ENCODE results near the gene CLEC20A. TPM values are rescaled to one million over a fixed set of nuclear protein-coding genes. Genes with fewer than 3 reads are reported as not detected.

The CLEC20A gene
- total RNA-seq, 2 donors from 2014 or later = 3.0 TPM; not detected in 1

DNA sequence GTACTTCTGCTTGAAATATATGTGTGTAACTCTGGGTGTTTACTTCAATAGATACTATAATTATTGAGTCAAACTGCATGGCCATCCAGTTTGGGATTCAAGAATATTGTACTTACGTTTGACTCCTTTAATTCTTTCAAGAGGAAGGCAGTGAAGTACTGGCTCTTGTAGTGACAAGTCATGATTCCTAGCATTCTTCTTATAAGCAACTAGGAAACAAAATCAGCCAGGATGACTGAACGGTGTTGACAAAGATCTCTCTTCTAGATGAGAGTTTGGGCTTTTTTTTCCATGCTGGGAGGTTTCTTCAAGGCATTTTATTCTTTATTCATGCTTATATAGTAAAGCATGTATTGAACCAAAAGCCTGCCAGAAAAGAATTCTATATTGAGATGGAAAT lies 58.3 kb downstream of the CLEC20A start:
- no peaks in the 10 kb centered on the region for H3K9me3 ChIP-seq
- no peaks in the 10 kb centered on the region for H3K4me1 ChIP-seq (ENCODE audit: control insufficient read depth in 1 of 2, low read depth in 2 of 2)
- DNase-seq (ENCODE audit: low spot score) (no peak), ATAC-seq (ENCODE audit: insufficient number of reproducible peaks, low FRiP score, low read depth) (no peak)
- peaks cover 8% of the 10 kb centered on the region for H3K36me3 ChIP-seq
- no peak overlapping the region for H3K27ac ChIP-seq
- H3K27me3 ChIP-seq (replicated peaks; ENCODE audit: insufficient read depth) = no peaks in the 10 kb centered on the region
- no peak overlapping the region for H3K4me3 ChIP-seq
- TF ChIP-seq, protein P1, sequence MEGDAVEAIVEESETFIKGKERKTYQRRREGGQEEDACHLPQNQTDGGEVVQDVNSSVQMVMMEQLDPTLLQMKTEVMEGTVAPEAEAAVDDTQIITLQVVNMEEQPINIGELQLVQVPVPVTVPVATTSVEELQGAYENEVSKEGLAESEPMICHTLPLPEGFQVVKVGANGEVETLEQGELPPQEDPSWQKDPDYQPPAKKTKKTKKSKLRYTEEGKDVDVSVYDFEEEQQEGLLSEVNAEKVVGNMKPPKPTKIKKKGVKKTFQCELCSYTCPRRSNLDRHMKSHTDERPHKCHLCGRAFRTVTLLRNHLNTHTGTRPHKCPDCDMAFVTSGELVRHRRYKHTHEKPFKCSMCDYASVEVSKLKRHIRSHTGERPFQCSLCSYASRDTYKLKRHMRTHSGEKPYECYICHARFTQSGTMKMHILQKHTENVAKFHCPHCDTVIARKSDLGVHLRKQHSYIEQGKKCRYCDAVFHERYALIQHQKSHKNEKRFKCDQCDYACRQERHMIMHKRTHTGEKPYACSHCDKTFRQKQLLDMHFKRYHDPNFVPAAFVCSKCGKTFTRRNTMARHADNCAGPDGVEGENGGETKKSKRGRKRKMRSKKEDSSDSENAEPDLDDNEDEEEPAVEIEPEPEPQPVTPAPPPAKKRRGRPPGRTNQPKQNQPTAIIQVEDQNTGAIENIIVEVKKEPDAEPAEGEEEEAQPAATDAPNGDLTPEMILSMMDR (IDR thresholded peaks at IDR 0.05) = no peak

DNA sequence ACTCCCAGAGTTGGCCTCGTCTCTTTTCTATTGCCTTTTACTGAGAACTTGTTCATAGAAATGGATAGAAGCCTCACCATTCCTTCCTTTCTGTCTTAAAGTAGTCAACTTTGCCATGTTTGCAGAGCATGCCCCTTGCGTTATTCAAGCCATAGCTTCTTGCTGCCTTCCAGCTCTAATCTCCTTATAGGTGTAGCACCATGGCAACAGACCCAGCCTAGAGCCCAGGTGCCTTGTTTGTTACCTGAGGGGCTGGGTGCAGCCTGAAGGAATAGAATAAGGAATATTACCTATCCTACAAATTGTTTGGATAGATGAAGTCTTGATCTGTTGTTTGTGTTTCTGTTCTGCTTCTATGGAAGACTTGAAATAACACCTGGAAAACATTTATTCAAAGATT lies 59.9 kb downstream of the CLEC20A start:
- no peaks in the 10 kb centered on the region for H3K9me3 ChIP-seq
- DNase-seq (ENCODE audit: low spot score) (no peak), ATAC-seq (ENCODE audit: insufficient number of reproducible peaks, low FRiP score, low read depth) (no peak)
- TF ChIP-seq, protein P1 (IDR thresholded peaks at IDR 0.05) = no peak
- H3K4me1 ChIP-seq (ENCODE audit: control insufficient read depth in 1 of 2, low read depth in 2 of 2) = no peaks in the 10 kb centered on the region
- H3K36me3 ChIP-seq = no peaks in the 10 kb centered on the region
- H3K4me3 ChIP-seq = no peak overlapping the region
- no peaks in the 10 kb centered on the region for H3K27me3 ChIP-seq (replicated peaks; ENCODE audit: insufficient read depth)
- H3K27ac ChIP-seq = no peak overlapping the region

DNA sequence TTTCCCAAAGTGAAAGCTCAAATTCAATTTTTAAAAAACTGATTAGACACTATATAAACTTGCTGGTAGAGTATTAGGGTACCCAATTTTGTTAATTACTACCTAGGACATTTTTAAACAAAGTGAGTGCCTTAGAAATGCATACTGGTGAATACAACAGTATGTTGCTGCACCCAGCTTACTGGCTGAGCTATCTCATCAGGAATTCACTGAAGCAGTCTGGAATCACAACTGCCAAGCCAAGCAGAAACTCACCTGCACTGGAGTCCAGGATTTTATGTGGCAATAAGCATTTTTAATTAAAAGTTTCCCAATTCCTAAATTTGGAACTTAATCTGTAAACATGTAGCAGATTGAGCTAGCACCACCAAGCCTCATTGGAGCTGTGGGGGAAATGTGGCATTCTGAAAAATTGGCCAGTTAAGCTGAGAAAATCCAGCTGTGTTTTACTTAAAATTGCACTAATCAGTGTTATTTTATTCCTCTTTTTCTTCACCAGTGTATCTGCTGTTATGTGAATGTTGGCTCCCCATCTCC lies 61.8 kb downstream of the CLEC20A start:
- Histone ChIP-seq H3K27me3 (replicated peaks; ENCODE audit: insufficient read depth) (no peaks in the 10 kb centered on the region), H3K4me3 (no peak overlapping the region), H3K4me1 (ENCODE audit: control insufficient read depth in 1 of 2, low read depth in 2 of 2) (no peaks in the 10 kb centered on the region), H3K9me3 (no peaks in the 10 kb centered on the region), H3K27ac (no peak overlapping the region), H3K36me3 (no peaks in the 10 kb centered on the region)
- TF ChIP-seq, protein P1 (IDR thresholded peaks at IDR 0.05) = no peak
- no peak for ATAC-seq (ENCODE audit: insufficient number of reproducible peaks, low FRiP score, low read depth)
- no peak for DNase-seq (ENCODE audit: low spot score)

DNA sequence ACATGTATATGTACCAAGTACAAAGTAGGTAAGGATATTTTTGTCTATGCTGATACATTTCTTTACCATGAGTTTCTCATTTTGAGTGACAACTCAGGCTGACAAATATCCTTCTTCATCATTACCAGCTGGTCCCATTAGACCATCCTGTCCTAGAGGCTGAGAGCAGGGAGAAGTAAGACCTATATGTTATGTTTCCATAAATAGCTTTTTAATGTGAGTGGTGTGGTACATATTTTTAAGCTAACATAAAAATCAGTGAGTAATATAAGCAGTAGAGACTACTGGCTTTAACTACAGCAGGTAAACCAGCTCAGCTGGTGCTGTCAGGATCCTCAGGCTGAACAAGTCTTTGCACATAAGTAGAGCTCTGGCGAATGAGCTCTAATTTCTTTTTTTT lies 62.4 kb downstream of the CLEC20A start:
- no peak for ATAC-seq (ENCODE audit: insufficient number of reproducible peaks, low FRiP score, low read depth)
- DNase-seq (ENCODE audit: low spot score) = no peak
- H3K27me3 ChIP-seq (replicated peaks; ENCODE audit: insufficient read depth) = no peaks in the 10 kb centered on the region
- H3K4me3 ChIP-seq = no peak overlapping the region
- H3K27ac ChIP-seq = no peak overlapping the region
- no peaks in the 10 kb centered on the region for H3K9me3 ChIP-seq
- TF ChIP-seq, protein P1 (IDR thresholded peaks at IDR 0.05) = no peak
- no peaks in the 10 kb centered on the region for H3K4me1 ChIP-seq (ENCODE audit: control insufficient read depth in 1 of 2, low read depth in 2 of 2)
- no peaks in the 10 kb centered on the region for H3K36me3 ChIP-seq

Other genes with a start within 250 kb of the CLEC20A start
- not detected for gene TEX35, start 16.1 kb upstream of the CLEC20A start, total RNA-seq
- gene RALGPS2, start 228.3 kb upstream of the CLEC20A start, total RNA-seq = 1 to 10 TPM; 4.9 to 9.5 TPM

Measured in thoracic aorta (tissue), 2 donors.